GM12878 (cell line): ENCODE measurements around the gene CHCHD1.

Source experiments
- CHD1 ChIP-seq: IDR thresholded peaks from 2 replicates; pipeline ENCODE4 v1.6.1; 2012; ENCODE audit warnings: low read depth, low read length, improper control_type of control experiment
- POLR2A ChIP-seq: IDR thresholded peaks from 2 replicates; pipeline ENCODE4 v1.6.1; 2011; ENCODE audit warnings: low read depth, mild to moderate bottlenecking, low read length
- TF ChIP-seq, protein P1 (sequence below): fragments of 450-650 bp; IDR thresholded peaks from 2 replicates; pipeline ENCODE4 v1.6.1; 2017; ENCODE audit warnings: mild to moderate bottlenecking, low read depth, inconsistent platforms; ENCODE audit not compliant: poor library complexity, severe bottlenecking

DNA sequence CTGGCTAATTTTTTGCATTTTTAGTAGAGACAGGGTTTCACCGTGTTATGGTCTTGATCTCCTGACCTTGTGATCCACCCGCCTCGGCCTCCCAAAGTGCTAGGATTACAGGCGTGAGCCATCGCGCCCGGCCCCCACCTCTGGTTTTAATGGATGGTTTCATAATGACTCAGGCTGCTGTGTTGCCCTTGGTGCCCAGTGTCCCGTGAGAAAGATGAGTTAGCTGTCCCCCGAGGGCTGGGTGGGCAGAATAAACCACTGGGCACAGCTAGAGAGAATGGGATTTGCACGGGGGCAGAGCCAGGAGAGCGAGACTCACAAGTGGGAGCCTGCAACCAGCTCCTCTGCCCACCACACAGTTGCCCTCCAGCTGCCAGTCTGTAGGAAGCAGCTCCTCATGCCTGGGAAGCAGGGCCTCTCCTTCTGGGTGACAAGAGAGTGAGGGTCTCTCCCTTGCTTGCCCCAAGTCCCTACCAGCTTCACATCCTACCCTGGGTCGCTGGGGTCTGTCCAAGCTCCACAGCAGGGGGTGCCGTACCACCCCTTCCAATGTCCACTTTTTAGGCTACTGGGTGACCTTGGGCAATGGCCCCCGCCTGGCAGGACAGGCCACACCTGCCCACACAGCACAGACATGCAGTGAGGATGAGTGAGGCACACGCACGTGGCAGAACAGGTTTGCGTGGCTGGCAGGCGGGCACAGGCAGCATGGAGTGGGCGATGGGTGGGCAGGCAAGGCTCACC is 45.7 kb downstream of the CHCHD1 start:
- TF ChIP-seq, protein P1, sequence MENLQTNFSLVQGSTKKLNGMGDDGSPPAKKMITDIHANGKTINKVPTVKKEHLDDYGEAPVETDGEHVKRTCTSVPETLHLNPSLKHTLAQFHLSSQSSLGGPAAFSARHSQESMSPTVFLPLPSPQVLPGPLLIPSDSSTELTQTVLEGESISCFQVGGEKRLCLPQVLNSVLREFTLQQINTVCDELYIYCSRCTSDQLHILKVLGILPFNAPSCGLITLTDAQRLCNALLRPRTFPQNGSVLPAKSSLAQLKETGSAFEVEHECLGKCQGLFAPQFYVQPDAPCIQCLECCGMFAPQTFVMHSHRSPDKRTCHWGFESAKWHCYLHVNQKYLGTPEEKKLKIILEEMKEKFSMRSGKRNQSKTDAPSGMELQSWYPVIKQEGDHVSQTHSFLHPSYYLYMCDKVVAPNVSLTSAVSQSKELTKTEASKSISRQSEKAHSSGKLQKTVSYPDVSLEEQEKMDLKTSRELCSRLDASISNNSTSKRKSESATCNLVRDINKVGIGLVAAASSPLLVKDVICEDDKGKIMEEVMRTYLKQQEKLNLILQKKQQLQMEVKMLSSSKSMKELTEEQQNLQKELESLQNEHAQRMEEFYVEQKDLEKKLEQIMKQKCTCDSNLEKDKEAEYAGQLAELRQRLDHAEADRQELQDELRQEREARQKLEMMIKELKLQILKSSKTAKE = no peak
- TF ChIP-seq POLR2A (no peak), CHD1 (no peak)
